Measurements from ENCODE around the gene SPNS1.
A peak's percentile ranks its signal among the peaks of the same experiment; 100 is the strongest.
"Not testable (repeated sequence)": the region's sequence is repeated elsewhere in the genome, so short reads cannot be mapped to it uniquely, and the experiment has no call there.

The SPNS1 gene

DNA sequence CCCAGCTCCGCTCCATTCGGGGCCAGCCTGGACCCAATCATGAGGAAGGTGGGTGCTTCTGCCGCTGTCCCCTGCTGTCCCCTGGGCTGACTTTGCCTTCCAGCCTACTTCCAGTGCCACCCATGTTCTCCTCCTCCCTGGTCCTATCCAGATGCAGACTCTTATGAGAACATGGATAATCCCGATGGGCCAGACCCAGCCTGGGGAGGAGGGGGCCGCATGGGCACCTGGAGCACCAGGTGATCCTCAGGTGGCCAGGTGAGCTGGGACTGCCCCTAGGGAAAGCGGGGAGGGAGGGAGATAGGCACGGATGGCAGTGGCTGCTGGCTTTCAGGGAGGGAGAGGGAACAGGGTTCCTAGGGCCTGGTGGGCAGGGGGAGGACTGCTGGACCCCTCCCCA lies 35.9 kb upstream of the SPNS1 start:
- no peak for TF ChIP-seq ZFX (IDR thresholded peaks at IDR 0.05; ENCODE audit: borderline replicate concordance)
- no peak overlapping the region for H3K27ac ChIP-seq

DNA sequence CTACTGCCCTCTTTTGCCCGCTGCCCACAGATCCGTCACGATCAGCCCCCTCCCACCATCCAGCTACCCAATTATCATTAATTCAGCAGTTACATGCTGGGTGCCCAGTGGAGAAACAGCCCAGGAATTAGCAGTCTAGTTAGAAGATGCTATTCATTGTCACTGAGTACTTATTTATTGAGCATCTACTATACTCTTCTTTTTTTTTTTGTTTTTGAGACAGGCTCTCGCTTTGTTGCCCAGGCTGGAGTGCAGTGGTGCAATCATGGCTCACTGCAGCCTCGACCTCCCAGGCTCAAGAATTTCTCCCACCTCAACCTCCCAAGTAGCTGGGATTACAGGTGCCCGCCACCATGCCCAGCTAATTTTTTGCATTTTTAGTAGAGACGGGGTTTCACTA lies 34.8 kb upstream of the SPNS1 start:
- not testable (repeated sequence) for H3K27ac ChIP-seq

DNA sequence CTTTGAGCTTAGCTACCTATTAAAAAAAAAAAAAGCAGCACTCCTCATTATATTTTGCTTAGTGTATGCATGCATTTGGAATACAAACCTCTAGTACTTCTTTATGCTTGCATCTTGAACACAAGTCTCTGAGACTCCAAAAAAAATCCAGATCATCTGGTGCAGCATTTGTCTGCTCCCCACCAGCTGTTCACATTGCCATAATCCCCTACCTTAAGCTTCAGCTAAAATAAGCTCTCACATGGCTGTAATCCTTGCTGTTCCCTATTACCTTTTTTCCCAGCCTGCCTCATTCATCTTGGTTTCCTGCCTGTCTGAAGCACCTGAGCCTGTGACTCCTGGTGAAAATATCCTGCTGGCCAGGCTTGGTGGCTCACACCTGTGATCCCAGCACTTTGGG lies 31.3 kb upstream of the SPNS1 start:
- TF ChIP-seq CTCF (IDR thresholded peaks at IDR 0.05) (no peak), ZFX (IDR thresholded peaks at IDR 0.05; ENCODE audit: borderline replicate concordance) (no peak)
- no peak overlapping the region for H3K27ac ChIP-seq

GRCh38 chr16:28946681-28947080 lies 27.9 kb upstream of the SPNS1 start:
- TF ChIP-seq CTCF (IDR thresholded peaks at IDR 0.05): no peak
- no peak for TF ChIP-seq ZFX (IDR thresholded peaks at IDR 0.05; ENCODE audit: borderline replicate concordance)

GRCh38 chr16:28950648-28951409 lies 23.7 kb upstream of the SPNS1 start, which contains the start of gene NFATC2IP:
NFATC2IP (plus strand) TSS chr16:28950937; CDS start chr16:28951012, 75 bp downstream.
- H3K27ac ChIP-seq: peak within 1 kb of the TSS; percentile 76
- no peak for TF ChIP-seq CTCF (IDR thresholded peaks at IDR 0.05)
- no peak for TF ChIP-seq ZFX (IDR thresholded peaks at IDR 0.05; ENCODE audit: borderline replicate concordance)

More at GRCh38 chr16:28946681-28947080, 27.9 kb upstream of the SPNS1 start:
- no peak overlapping the region for H3K27ac ChIP-seq

- H3K27ac ChIP-seq: peak overlapping the region; percentile 76
- TF ChIP-seq CTCF (IDR thresholded peaks at IDR 0.05) (no peak), ZFX (IDR thresholded peaks at IDR 0.05; ENCODE audit: borderline replicate concordance) (no peak)
Measured at GRCh38 chr16:28951410-28951943, 23.1 kb upstream of the SPNS1 start.

DNA sequence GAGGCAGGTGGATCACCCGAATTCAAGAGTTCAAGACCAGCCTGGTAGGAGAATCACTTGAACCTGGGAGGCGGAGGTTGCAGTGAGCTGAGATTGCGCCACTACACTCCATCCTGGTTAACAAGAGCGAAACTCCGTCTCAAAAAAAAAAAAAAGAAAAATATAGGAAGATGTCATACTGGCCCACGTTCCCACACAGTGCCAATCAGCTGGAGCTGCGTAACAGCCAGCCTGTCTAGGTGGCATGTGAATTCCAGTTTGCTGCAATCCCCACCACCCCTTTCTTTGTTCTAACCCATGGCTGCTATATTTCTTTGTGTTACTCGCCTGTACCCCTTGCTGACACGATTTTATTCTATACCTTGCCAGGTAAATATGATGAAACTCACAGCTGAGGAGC lies 16.4 kb upstream of the SPNS1 start:
- H3K27ac ChIP-seq: no peak overlapping the region
- no peak for TF ChIP-seq ZFX (IDR thresholded peaks at IDR 0.05; ENCODE audit: borderline replicate concordance)
- TF ChIP-seq CTCF (IDR thresholded peaks at IDR 0.05): no peak

GRCh38 chr16:28958836-28959235 lies 15.7 kb upstream of the SPNS1 start:
- no peak overlapping the region for H3K27ac ChIP-seq
- TF ChIP-seq ZFX (IDR thresholded peaks at IDR 0.05; ENCODE audit: borderline replicate concordance) (no peak), CTCF (IDR thresholded peaks at IDR 0.05) (no peak)
